ENCODE measurements around the gene B9D1.

The B9D1 gene, protein sequence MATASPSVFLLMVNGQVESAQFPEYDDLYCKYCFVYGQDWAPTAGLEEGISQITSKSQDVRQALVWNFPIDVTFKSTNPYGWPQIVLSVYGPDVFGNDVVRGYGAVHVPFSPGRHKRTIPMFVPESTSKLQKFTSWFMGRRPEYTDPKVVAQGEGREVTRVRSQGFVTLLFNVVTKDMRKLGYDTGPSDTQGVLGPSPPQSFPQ

DNA sequence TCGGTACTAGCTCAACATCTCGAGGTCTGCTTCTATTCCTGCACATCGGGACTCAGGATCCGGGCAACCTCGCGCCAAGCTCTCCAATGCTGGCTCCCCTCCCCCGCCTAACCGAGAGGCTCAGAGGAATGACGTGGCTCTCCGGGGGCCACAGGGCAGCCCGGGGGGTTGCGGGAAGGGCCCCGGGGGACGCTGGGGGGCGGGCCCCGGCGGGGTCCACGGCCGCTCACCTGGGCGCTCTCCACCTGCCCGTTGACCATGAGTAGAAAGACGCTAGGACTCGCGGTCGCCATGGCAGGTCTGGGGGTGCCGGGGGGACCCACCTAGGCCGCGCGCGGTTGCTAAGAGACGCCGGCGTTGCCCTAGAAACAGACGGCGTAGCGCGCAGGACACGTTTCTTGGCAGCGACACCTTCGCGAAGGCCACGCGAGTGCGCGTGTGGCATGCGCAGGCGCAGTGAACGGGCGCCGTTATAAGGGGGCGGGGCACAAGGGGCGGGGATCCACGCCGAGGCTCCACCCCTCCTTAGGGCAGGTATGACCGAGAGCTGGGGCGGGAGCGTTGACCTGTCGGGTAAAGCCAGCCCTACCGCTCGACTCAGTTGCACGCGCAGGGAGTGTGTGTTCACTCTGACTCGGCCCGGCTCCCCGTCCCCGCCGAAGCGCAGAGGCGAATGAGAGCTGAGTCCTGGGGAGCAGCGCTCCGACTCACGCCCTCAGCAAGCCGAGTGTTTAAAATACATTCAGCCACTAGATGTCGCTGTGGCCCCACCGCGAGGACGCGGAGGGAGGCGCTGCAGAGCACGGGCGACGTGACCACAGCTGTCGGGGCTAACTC lies at the start of gene B9D1:
Gene B9D1, minus strand, starts transcription at position 447 of the 837 bp plus-strand sequence. Its CDS starts 154 bp downstream, at position 293.
- H3K36me3 ChIP-seq (ENCODE audit: insufficient read depth), result no peaks in the 10 kb centered on the region

DNA sequence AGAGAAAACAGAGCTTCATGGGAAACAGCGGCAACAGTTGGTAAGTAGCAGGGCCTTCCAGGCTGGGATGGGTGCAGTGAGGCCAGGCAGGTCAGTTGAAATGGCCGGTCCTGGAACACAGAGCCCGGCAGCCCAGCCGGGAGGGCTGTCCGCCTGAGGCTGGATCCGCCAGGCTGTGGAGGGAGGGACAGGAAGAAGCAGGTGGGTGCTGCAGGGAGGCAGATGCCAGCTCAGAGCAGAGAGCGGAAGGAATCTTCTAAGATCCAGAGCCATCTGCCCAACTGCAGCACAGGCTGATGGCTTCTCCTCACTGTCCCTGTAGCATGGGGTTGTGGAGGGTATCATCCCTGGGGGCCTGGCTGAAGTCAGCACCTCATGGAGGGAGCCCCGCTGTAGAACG lies 49.1 kb upstream of the B9D1 start:
- no peaks in the 10 kb centered on the region for H4K20me1 ChIP-seq (ENCODE audit: insufficient read depth)
- no peaks in the 10 kb centered on the region for H3K4me1 ChIP-seq (ENCODE audit: low read depth, poor library complexity, severe bottlenecking)
- TF ChIP-seq, protein P1, sequence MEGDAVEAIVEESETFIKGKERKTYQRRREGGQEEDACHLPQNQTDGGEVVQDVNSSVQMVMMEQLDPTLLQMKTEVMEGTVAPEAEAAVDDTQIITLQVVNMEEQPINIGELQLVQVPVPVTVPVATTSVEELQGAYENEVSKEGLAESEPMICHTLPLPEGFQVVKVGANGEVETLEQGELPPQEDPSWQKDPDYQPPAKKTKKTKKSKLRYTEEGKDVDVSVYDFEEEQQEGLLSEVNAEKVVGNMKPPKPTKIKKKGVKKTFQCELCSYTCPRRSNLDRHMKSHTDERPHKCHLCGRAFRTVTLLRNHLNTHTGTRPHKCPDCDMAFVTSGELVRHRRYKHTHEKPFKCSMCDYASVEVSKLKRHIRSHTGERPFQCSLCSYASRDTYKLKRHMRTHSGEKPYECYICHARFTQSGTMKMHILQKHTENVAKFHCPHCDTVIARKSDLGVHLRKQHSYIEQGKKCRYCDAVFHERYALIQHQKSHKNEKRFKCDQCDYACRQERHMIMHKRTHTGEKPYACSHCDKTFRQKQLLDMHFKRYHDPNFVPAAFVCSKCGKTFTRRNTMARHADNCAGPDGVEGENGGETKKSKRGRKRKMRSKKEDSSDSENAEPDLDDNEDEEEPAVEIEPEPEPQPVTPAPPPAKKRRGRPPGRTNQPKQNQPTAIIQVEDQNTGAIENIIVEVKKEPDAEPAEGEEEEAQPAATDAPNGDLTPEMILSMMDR (conservative IDR thresholded peaks at IDR 0.05; ENCODE audit: low read depth, low read length), result no peak
- H3K4me3 ChIP-seq (IDR thresholded peaks at IDR 0.05; ENCODE audit: insufficient read depth, low read depth, low read length), result no peak overlapping the region
- no peaks in the 10 kb centered on the region for H3K36me3 ChIP-seq (ENCODE audit: insufficient read depth)
- no peak overlapping the region for H3K9ac ChIP-seq
- H2AFZ ChIP-seq (ENCODE audit: low read depth), result no peak overlapping the region
- H3K4me2 ChIP-seq, result no peak overlapping the region
- no peak overlapping the region for H3K27ac ChIP-seq
- H3K79me2 ChIP-seq (ENCODE audit: insufficient read depth, low read depth), result no peaks in the 10 kb centered on the region
- H3K27me3 ChIP-seq (ENCODE audit: insufficient read depth, low read depth), result no peaks in the 10 kb centered on the region

More for the DNA sequence above, at the start of gene B9D1:
- Histone ChIP-seq H3K27me3 (ENCODE audit: insufficient read depth, low read depth) (no peaks in the 10 kb centered on the region), H2AFZ (ENCODE audit: low read depth) (peak within 1 kb of the TSS; percentile 93), H3K9ac (peak within 1 kb of the TSS; percentile 81), H3K4me2 (peak within 1 kb of the TSS; percentile 73), H3K4me3 (IDR thresholded peaks at IDR 0.05; ENCODE audit: insufficient read depth, low read depth, low read length) (no peak within 1 kb of the TSS), H3K27ac (peak within 1 kb of the TSS; percentile 68), H3K4me1 (ENCODE audit: low read depth, poor library complexity, severe bottlenecking) (peaks cover 8% of the 10 kb centered on the region), H4K20me1 (ENCODE audit: insufficient read depth) (no peaks in the 10 kb centered on the region), H3K79me2 (ENCODE audit: insufficient read depth, low read depth) (no peaks in the 10 kb centered on the region)
- TF ChIP-seq, protein P1 (conservative IDR thresholded peaks at IDR 0.05; ENCODE audit: low read depth, low read length), result peak; percentile 81

DNA sequence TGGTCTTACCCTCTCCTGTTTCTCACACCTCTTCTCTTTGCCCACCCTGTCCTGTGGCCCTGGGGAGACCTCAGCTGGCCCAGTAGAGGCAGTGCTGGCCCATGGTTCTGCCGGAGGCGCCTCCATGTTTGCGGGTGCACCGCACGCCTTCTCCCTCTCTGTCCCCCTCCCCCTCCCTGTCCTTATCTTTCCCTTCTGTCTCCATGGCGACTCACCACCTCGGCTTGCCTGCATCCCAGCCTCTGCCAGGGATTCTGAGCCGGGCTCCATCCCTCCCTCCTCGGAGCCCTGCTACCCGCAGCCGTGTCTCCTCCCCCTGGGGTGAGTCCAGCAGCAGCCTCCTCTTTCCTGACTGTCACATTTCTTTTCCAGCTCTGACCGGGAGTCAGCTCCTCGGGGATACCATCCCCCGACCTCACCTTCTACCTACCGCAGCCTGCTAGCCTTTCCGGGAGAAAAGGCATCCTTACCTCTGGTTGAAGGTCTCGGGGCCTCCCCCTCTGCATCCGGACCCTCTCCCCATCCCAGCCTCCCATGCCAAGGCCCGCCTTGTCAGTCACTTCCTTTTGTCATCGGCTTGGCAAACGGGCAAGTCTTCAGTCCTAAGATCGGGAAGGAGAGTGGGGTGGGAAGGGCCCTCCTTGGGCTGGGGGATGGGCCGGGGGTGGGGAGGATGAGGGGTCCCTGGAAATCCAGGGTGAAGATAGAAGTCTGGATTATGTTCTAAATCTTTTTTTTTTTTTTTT lies 48.5 kb upstream of the B9D1 start, which contains the start of gene RNF112:
Gene RNF112, plus strand, starts transcription at position 358 of the 746 bp plus-strand sequence. Its CDS starts 177 bp downstream, at position 535.
- TF ChIP-seq, protein P1 (conservative IDR thresholded peaks at IDR 0.05; ENCODE audit: low read depth, low read length), result no peak
- Histone ChIP-seq H3K4me1 (ENCODE audit: low read depth, poor library complexity, severe bottlenecking) (no peaks in the 10 kb centered on the region), H3K4me3 (IDR thresholded peaks at IDR 0.05; ENCODE audit: insufficient read depth, low read depth, low read length) (no peak within 1 kb of the TSS), H3K79me2 (ENCODE audit: insufficient read depth, low read depth) (no peaks in the 10 kb centered on the region), H3K27me3 (ENCODE audit: insufficient read depth, low read depth) (no peaks in the 10 kb centered on the region), H3K27ac (no peak within 1 kb of the TSS), H4K20me1 (ENCODE audit: insufficient read depth) (no peaks in the 10 kb centered on the region), H3K4me2 (no peak within 1 kb of the TSS), H2AFZ (ENCODE audit: low read depth) (no peak within 1 kb of the TSS), H3K9ac (no peak within 1 kb of the TSS), H3K36me3 (ENCODE audit: insufficient read depth) (no peaks in the 10 kb centered on the region)

DNA sequence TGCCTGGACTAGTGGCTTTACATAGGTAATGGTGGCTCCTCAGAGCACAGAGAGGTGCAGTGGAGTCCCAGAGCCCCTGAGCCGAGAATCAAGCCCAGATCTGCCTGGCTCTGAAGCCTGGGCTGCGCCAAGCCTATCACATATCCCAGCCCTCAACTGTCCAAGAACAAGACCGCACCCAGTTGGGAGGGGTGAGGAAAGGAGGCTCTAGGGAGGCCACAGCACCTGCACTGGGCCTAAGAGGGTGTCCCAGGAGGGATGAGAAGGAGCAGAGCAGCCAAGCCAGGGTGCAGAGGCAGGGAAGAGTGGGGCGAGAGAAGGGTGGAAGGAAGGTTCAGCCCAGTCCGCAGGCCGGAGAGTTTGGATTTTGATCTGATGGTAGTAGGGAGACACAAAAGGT lies 47.6 kb upstream of the B9D1 start:
- Histone ChIP-seq H3K4me2 (no peak overlapping the region), H3K9ac (no peak overlapping the region), H3K27ac (no peak overlapping the region), H3K79me2 (ENCODE audit: insufficient read depth, low read depth) (no peaks in the 10 kb centered on the region), H3K4me3 (IDR thresholded peaks at IDR 0.05; ENCODE audit: insufficient read depth, low read depth, low read length) (no peak overlapping the region), H3K27me3 (ENCODE audit: insufficient read depth, low read depth) (no peaks in the 10 kb centered on the region), H3K4me1 (ENCODE audit: low read depth, poor library complexity, severe bottlenecking) (no peaks in the 10 kb centered on the region), H4K20me1 (ENCODE audit: insufficient read depth) (no peaks in the 10 kb centered on the region), H2AFZ (ENCODE audit: low read depth) (no peak overlapping the region), H3K36me3 (ENCODE audit: insufficient read depth) (no peaks in the 10 kb centered on the region)
- TF ChIP-seq, protein P1 (conservative IDR thresholded peaks at IDR 0.05; ENCODE audit: low read depth, low read length), result no peak

Data from KMS-11 (cell line).